B cell (primary cell): ENCODE results near the gene HSBP1. TPM values are rescaled to one million over a fixed set of nuclear protein-coding genes. Genes with fewer than 3 reads are reported as not detected.

Experiments
- ATAC-seq: fragments of 200-7000 bp; cut with Tn5 transposase; one replicate; pipeline ENCODE4 v1.10.0; 2021; ENCODE audit warnings: low read depth, mild to moderate bottlenecking, moderate number of reproducible peaks, moderate library complexity
- CTCF ChIA-PET: fragments of 350-600 bp; sonication (Branson Sonifier 250); formaldehyde crosslinking; loops from one replicate; lab custom pipeline; 2021; ENCODE audit warnings: antibody characterized with exemption, inconsistent platforms; lab: Charles Lee
- POLR2A ChIA-PET: fragments of 350-600 bp; sonication (Branson Sonifier 250); formaldehyde crosslinking; loops from one replicate; lab custom pipeline; 2021; ENCODE audit warnings: antibody characterized with exemption; lab: Charles Lee
- DNase-seq: peaks from one replicate; pipeline ENCODE4 v3.0.0; 2013
- H2AFZ ChIP-seq: 2 replicates; pipeline ENCODE4 v1.6.1; 2012; ENCODE audit warnings: mild to moderate bottlenecking, low read depth, low read length; ENCODE audit not compliant: insufficient read depth, poor library complexity, severe bottlenecking
- H3K27ac ChIP-seq, 2 donors: 1 replicate in 1 of 2; 2 replicates in 1 of 2; pipeline ENCODE4 v1.5.1; 2012 to 2013; ENCODE audit warnings: low read length in 2 of 2, mild to moderate bottlenecking in 2 of 2, moderate library complexity in 1 of 2
- H3K27me3 ChIP-seq, 4 experiments: fragments of 200-600 bp in 1 of 4; sonication (generic) in 1 of 4; replicated peaks in 1 of 4; 1 replicate in 2 of 4; 2 replicates in 2 of 4; pipeline versions ENCODE4 v1.6.1 to v1.7.0; 2013 to 2016; ENCODE audit warnings: low read length in 3 of 4, mild to moderate bottlenecking in 2 of 4, mixed read lengths in 1 of 4, moderate library complexity in 1 of 4; ENCODE audit not compliant: insufficient read depth in 4 of 4, control insufficient read depth in 3 of 4; ENCODE audit errors: control extremely low read depth in 1 of 4
- H3K36me3 ChIP-seq, 2 experiments: replicated peaks in 1 of 2; 1 replicate in 1 of 2; 2 replicates in 1 of 2; pipeline versions ENCODE4 v1.6.1 to v1.7.1; 2013; ENCODE audit warnings: low read length in 1 of 2; ENCODE audit not compliant: insufficient read depth in 2 of 2, control insufficient read depth in 1 of 2; ENCODE audit errors: control extremely low read depth in 1 of 2, extremely low read depth in 1 of 2
- H3K4me1 ChIP-seq, 2 donors: fragments of 200-600 bp in 1 of 2; sonication (generic) in 1 of 2; 1 replicate in 1 of 2; 2 replicates in 1 of 2; pipeline versions ENCODE4 v1.5.1 to v1.6.1; 2013 to 2017; ENCODE audit warnings: low read length in 2 of 2; ENCODE audit not compliant: control insufficient read depth in 2 of 2, insufficient read depth in 2 of 2
- H3K4me2 ChIP-seq: replicated peaks from 2 replicates; pipeline ENCODE3; 2012; ENCODE audit warnings: mild to moderate bottlenecking, low read depth, low read length; ENCODE audit not compliant: poor library complexity, severe bottlenecking
- H3K4me3 ChIP-seq, 5 experiments: fragments of 200-600 bp in 1 of 5; sonication (generic) in 1 of 5; 1 replicate in 3 of 5; 2 replicates in 2 of 5; pipeline versions ENCODE4 v1.5.1 to v1.7.0; 2011 to 2016; ENCODE audit warnings: low read length in 4 of 5, mild to moderate bottlenecking in 4 of 5, low read depth in 2 of 5, control low read depth in 1 of 5, moderate library complexity in 1 of 5; ENCODE audit not compliant: insufficient read depth in 1 of 5; ENCODE audit errors: control extremely low read depth in 1 of 5, extremely low read depth in 1 of 5
- H3K79me2 ChIP-seq: fragments of 200-600 bp; sonication (generic); one replicate; pipeline ENCODE4 v1.6.0; 2016; ENCODE audit warnings: low read length; ENCODE audit not compliant: control insufficient read depth, insufficient read depth
- H3K9ac ChIP-seq: fragments of 200-600 bp; sonication (generic); 2 replicates; pipeline ENCODE4 v1.6.1; 2017; ENCODE audit warnings: mild to moderate bottlenecking, low read length, moderate library complexity
- H3K9me3 ChIP-seq, 3 donors: one replicate each; pipeline versions ENCODE4 v1.6.1 to v1.7.1; 2013; ENCODE audit warnings: low read length in 2 of 3; ENCODE audit not compliant: control insufficient read depth in 2 of 3, insufficient read depth in 1 of 3; ENCODE audit errors: control extremely low read depth in 1 of 3
- H4K20me1 ChIP-seq: 2 replicates; pipeline ENCODE4 v1.6.0; 2012; ENCODE audit warnings: mild to moderate bottlenecking, low read length; ENCODE audit not compliant: insufficient read depth, control insufficient read depth, poor library complexity, severe bottlenecking
- H3K27ac Mint-ChIP-seq: one replicate; pipeline ENCODE4 v1.8.0; 2021; ENCODE audit warnings: mixed read lengths
- H3K27me3 Mint-ChIP-seq: one replicate; pipeline ENCODE4 v1.8.0; 2021; ENCODE audit warnings: mixed read lengths
- H3K4me1 Mint-ChIP-seq: one replicate; pipeline ENCODE4 v1.8.0; 2021; ENCODE audit warnings: mixed read lengths
- H3K4me3 Mint-ChIP-seq: one replicate; pipeline ENCODE4 v1.8.0; 2021; ENCODE audit warnings: mixed read lengths
- H3K9me3 Mint-ChIP-seq: one replicate; pipeline ENCODE4 v1.8.0; 2022; ENCODE audit warnings: mixed read lengths; ENCODE audit not compliant: insufficient read depth
- CTCF ChIP-seq: fragments of 200-600 bp; IDR thresholded peaks from one replicate; pipeline ENCODE4 v1.8.0; 2022; ENCODE audit warnings: antibody characterized with exemption, mild to moderate bottlenecking
- EZH2 ChIP-seq: IDR thresholded peaks from 2 replicates; pipeline ENCODE4 v1.6.1; 2012; ENCODE audit warnings: borderline replicate concordance, low read depth, mild to moderate bottlenecking, moderate library complexity, low read length; ENCODE audit not compliant: insufficient read depth, poor library complexity, severe bottlenecking
- WGBS: methylation state at CpG from one replicate; pipeline ENCODE4 v1.1.5; 2013; ENCODE audit warnings: missing lambda C conversion rate; ENCODE audit not compliant: insufficient coverage; 5-methylcytosine and 5-hydroxymethylcytosine counted together
- intact Hi-C: fragments of 100-400 bp; cut with micrococcal nuclease; formaldehyde crosslinking; loops from one replicate; pipeline ENCODE4 v1.10.0; 2022
- polyA plus RNA-seq: library from polyadenylated mRNA; depleted of rRNA; stranded (reverse); fragments of >200 nt; gene quantifications from 2 replicates; pipeline ENCODE4 v1.2.3, GENCODE V29; 2012
- total RNA-seq, 2 donors: library from RNA; stranded (reverse); fragments of 120-200 nt in 1 of 2; gene quantifications; 1 replicate in 1 of 2; 2 replicates in 1 of 2; pipeline versions ENCODE4 v1.2.3 to v1.2.4, GENCODE V29; 2013 to 2022

Gene HSBP1
- total and polyA plus RNA-seq, 2 donors (not counting 1 experiment from before 2014, with no cell fraction given): 4.8 to 39.6 TPM

- peaks cover 0 to 2% (median 0%) of the 10 kb centered on the region in 4 experiments for H3K27me3 ChIP-seq
- H3K4me1 ChIP-seq: peaks cover 22 to 24% of the 10 kb centered on the region in 2 donors
- H4K20me1 ChIP-seq: no peaks in the 10 kb centered on the region
- Mint-ChIP-seq H3K9me3 (no peaks in the 10 kb centered on the region), H3K4me1 (peaks cover 15% of the 10 kb centered on the region), H3K4me3 (no peak overlapping the region), H3K27ac (no peak overlapping the region), H3K27me3 (peaks cover 19% of the 10 kb centered on the region)
- ATAC-seq (no peak), DNase-seq (no peak)
- intact Hi-C loops: no loop called here
- H3K36me3 ChIP-seq: no peaks in the 10 kb centered on the region
- TF ChIP-seq EZH2: no peak
- no peak for TF ChIP-seq CTCF
- POLR2A ChIA-PET: no interaction called here
- no peaks in the 10 kb centered on the region for H3K79me2 ChIP-seq
- 92% methylated on average over 3 of the region's 4 CpGs for WGBS
- CTCF ChIA-PET: interaction anchor here (0.9 kb wide), 1 partner anchor 21 kb away, joined by 3 read pairs; no protein-coding TSS in a partner anchor
- no peak overlapping the region for H3K9ac ChIP-seq
- H3K9me3 ChIP-seq: no peaks in the 10 kb centered on the region
- no peak overlapping the region for H2AFZ ChIP-seq
- no peak overlapping the region for H3K27ac ChIP-seq
- H3K4me2 ChIP-seq: no peak overlapping the region
- no peak overlapping the region for H3K4me3 ChIP-seq
Observed at GRCh38 chr16:83774066-83774465, 33.7 kb upstream of the HSBP1 start.

- ChIA-PET POLR2A (no interaction called here), CTCF (no interaction called here)
- H3K4me3 ChIP-seq: no peak overlapping the region
- 88% methylated on average over 9 of the region's 9 CpGs for WGBS
- H3K4me1 ChIP-seq: peaks cover 0 to 6% of the 10 kb centered on the region in 2 donors
- H2AFZ ChIP-seq: no peak overlapping the region
- H3K4me1 Mint-ChIP-seq: peaks cover 9% of the 10 kb centered on the region
- TF ChIP-seq CTCF (no peak), EZH2 (no peak)
- H3K27me3 ChIP-seq: peaks cover 0 to 2% (median 0%) of the 10 kb centered on the region in 4 experiments
- no peaks in the 10 kb centered on the region for H3K79me2 ChIP-seq
- no peaks in the 10 kb centered on the region for H4K20me1 ChIP-seq
- no peak overlapping the region for H3K4me2 ChIP-seq
- peaks cover 23% of the 10 kb centered on the region for H3K27me3 Mint-ChIP-seq
- no peak overlapping the region for H3K4me3 Mint-ChIP-seq
- H3K9ac ChIP-seq: no peak overlapping the region
- no peak overlapping the region for H3K27ac Mint-ChIP-seq
- no peaks in the 10 kb centered on the region for H3K36me3 ChIP-seq
- intact Hi-C loops: no loop called here
- DNase-seq (no peak), ATAC-seq (no peak)
- no peak overlapping the region for H3K27ac ChIP-seq
- no peaks in the 10 kb centered on the region for H3K9me3 Mint-ChIP-seq
- H3K9me3 ChIP-seq: no peaks in the 10 kb centered on the region
Observed at GRCh38 chr16:83776944-83777343, 30.8 kb upstream of the HSBP1 start.
